Tibial nerve (tissue), 4 donors: ENCODE results near the gene DNAJA3. TPM values are rescaled to one million over a fixed set of nuclear protein-coding genes. Genes with fewer than 3 reads are reported as not detected.

Experiments
- DNase-seq, 2 donors: peaks; one replicate each; pipeline ENCODE4 v3.0.0-alpha.2; 2019; ENCODE audit warnings: low spot score in 2 of 2
- H3K27ac ChIP-seq, 4 donors: fragments of 200-600 bp; sonication (generic) in 3 of 4; one replicate each; pipeline ENCODE4 v1.5.1; 2017 to 2019; ENCODE audit warnings: mild to moderate bottlenecking in 1 of 4
- H3K27me3 ChIP-seq, 2 donors: fragments of 200-600 bp; sonication (generic) in 1 of 2; one replicate each; pipeline versions ENCODE4 v1.5.1 to v1.6.0; 2017 to 2019
- H3K36me3 ChIP-seq, 3 donors: fragments of 200-600 bp; sonication (generic); one replicate each; pipeline ENCODE4 v1.5.1; 2018 to 2019
- H3K4me1 ChIP-seq, 4 donors: fragments of 200-600 bp; sonication (generic) in 3 of 4; one replicate each; pipeline ENCODE4 v1.5.1; 2017 to 2019
- H3K4me3 ChIP-seq, 4 donors: fragments of 200-600 bp; sonication (generic) in 3 of 4; one replicate each; pipeline ENCODE4 v1.5.1; 2017 to 2019; ENCODE audit warnings: mild to moderate bottlenecking in 1 of 4, moderate library complexity in 1 of 4
- H3K9me3 ChIP-seq, 4 donors: fragments of 200-600 bp; sonication (generic) in 3 of 4; one replicate each; pipeline ENCODE4 v1.5.1; 2017 to 2019
- CTCF ChIP-seq, 5 experiments: fragments of 200-600 bp in 3 of 5; fragments of 450-650 bp in 2 of 5; sonication (generic) in 3 of 5; IDR thresholded peaks; one replicate each; pipeline ENCODE4 v1.5.1; 2016 to 2019; ENCODE audit warnings: antibody characterized with exemption in 5 of 5, mild to moderate bottlenecking in 3 of 5, moderate library complexity in 2 of 5
- EP300 ChIP-seq, 2 donors: sonication (generic); formaldehyde crosslinking; IDR thresholded peaks; one replicate each; pipeline ENCODE4 v1.6.1; 2017; ENCODE audit warnings: antibody characterized with exemption in 2 of 2, mild to moderate bottlenecking in 1 of 2
- POLR2A ChIP-seq, 2 donors: fragments of 450-650 bp; IDR thresholded peaks; one replicate each; pipeline ENCODE4 v1.6.1; 2017; ENCODE audit warnings: antibody characterized with exemption in 2 of 2, mild to moderate bottlenecking in 2 of 2, moderate library complexity in 2 of 2
- WGBS, 2 donors: methylation state at CpG; one replicate each; pipeline ENCODE4 v1.1.5; 2018; 5-methylcytosine and 5-hydroxymethylcytosine counted together
- total RNA-seq, 4 donors: library from RNA; depleted of rRNA; stranded (reverse); fragments of >200 nt; gene quantifications; one replicate each; pipeline ENCODE4 v1.1.0, GENCODE V29; 2016

Gene DNAJA3
- total RNA-seq, 4 donors from 2014 or later, result 37.6 to 53.0 (median 49.2) TPM

GRCh38 chr16:4491898-4492297 is 66.2 kb downstream of the DNAJA3 start:
- 95 to 97% methylated on average over 4 of the region's 4 CpGs for WGBS, 2 donors
- H3K9me3 ChIP-seq, result no peaks in the 10 kb centered on the region
- H3K36me3 ChIP-seq, result peaks cover 0 to 33% (median 0%) of the 10 kb centered on the region in 3 donors
- H3K27me3 ChIP-seq, result no peaks in the 10 kb centered on the region
- no peak overlapping the region for H3K4me3 ChIP-seq
- H3K27ac ChIP-seq, result no peak overlapping the region
- H3K4me1 ChIP-seq, result peaks cover 0 to 21% (median 2%) of the 10 kb centered on the region in 4 donors
- DNase-seq, result no peak
- TF ChIP-seq EP300 (IDR thresholded peaks at IDR 0.05), result no peak
- TF ChIP-seq POLR2A (IDR thresholded peaks at IDR 0.05), result no peak
- TF ChIP-seq CTCF (IDR thresholded peaks at IDR 0.05), result no peak

GRCh38 chr16:4494746-4495490 is 69.2 kb downstream of the DNAJA3 start:
- Histone ChIP-seq H3K27me3 (no peaks in the 10 kb centered on the region), H3K4me1 (peaks cover 0 to 21% (median 2%) of the 10 kb centered on the region in 4 donors), H3K27ac (no peak overlapping the region), H3K36me3 (peaks cover 0 to 28% (median 0%) of the 10 kb centered on the region in 3 donors), H3K9me3 (no peaks in the 10 kb centered on the region), H3K4me3 (no peak overlapping the region)
- no peak for DNase-seq
- WGBS, 2 donors, result 76 to 84% methylated on average over 6 of the region's 6 CpGs
- TF ChIP-seq POLR2A (IDR thresholded peaks at IDR 0.05), result no peak

GRCh38 chr16:4495766-4496165 is 70.1 kb downstream of the DNAJA3 start:
- no peak for TF ChIP-seq CTCF (IDR thresholded peaks at IDR 0.05)
- no peak for TF ChIP-seq EP300 (IDR thresholded peaks at IDR 0.05)
- no peak for TF ChIP-seq POLR2A (IDR thresholded peaks at IDR 0.05)
- no peaks in the 10 kb centered on the region for H3K9me3 ChIP-seq
- H3K4me1 ChIP-seq, result peaks cover 0 to 29% (median 9%) of the 10 kb centered on the region in 4 donors
- no peaks in the 10 kb centered on the region for H3K27me3 ChIP-seq
- H3K27ac ChIP-seq, result no peak overlapping the region
- no peak overlapping the region for H3K4me3 ChIP-seq
- WGBS, 2 donors, result 95 to 96% methylated on average over 2 of the region's 2 CpGs
- no peak for DNase-seq
- peaks cover 0 to 28% (median 0%) of the 10 kb centered on the region in 3 donors for H3K36me3 ChIP-seq

GRCh38 chr16:4496305-4496704 is 70.6 kb downstream of the DNAJA3 start:
- Histone ChIP-seq H3K4me3 (no peak overlapping the region), H3K27me3 (no peaks in the 10 kb centered on the region), H3K27ac (no peak overlapping the region), H3K9me3 (no peaks in the 10 kb centered on the region), H3K4me1 (peaks cover 0 to 35% (median 13%) of the 10 kb centered on the region in 4 donors), H3K36me3 (peaks cover 0 to 28% (median 0%) of the 10 kb centered on the region in 3 donors)
- TF ChIP-seq CTCF (IDR thresholded peaks at IDR 0.05) (no peak), POLR2A (IDR thresholded peaks at IDR 0.05) (no peak), EP300 (IDR thresholded peaks at IDR 0.05) (no peak)
- WGBS, 2 donors, result 81 to 87% methylated on average over 4 of the region's 4 CpGs
- DNase-seq, result no peak

DNA sequence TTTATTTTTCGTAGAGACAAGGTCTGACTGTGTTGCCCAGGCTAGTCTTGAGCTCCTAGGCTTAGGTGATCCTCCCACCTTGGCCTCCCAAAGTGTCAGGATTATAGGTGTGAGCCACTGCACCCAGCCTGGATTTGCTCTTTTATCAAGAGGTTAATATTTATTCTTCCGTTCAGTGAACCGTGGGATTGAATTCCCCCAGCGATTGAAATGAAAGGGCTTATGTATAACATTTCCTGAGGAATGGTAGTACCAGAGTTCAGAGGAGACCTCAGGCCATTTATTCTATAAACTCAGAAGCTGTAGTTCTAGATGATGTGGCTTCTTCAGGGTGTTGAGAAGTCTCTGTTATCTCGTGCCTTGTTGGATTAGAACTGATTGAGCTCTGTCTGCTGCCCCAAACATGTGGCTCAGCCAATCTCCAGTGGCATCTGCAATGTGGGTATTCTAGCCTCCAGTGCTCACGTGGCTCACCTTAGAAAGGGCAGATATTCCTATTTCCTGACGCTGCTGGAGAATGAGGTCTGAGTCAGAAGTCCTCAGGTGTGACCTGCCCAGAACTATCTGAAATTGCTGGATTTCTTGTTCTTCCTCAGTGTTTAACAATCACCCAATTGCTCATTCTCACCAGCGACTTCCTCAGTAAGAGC is 73.0 kb downstream of the DNAJA3 start:
- H3K4me1 ChIP-seq, result peaks cover 0 to 55% (median 17%) of the 10 kb centered on the region in 4 donors
- no peaks in the 10 kb centered on the region for H3K9me3 ChIP-seq
- no peak for TF ChIP-seq POLR2A (IDR thresholded peaks at IDR 0.05)
- no peak for TF ChIP-seq CTCF (IDR thresholded peaks at IDR 0.05)
- TF ChIP-seq EP300 (IDR thresholded peaks at IDR 0.05), result no peak
- no peak overlapping the region for H3K4me3 ChIP-seq
- no peak for DNase-seq
- no peaks in the 10 kb centered on the region for H3K27me3 ChIP-seq
- 77 to 80% methylated on average over 8 of the region's 8 CpGs for WGBS, 2 donors
- no peak overlapping the region for H3K27ac ChIP-seq
- H3K36me3 ChIP-seq, result peaks cover 0 to 16% (median 0%) of the 10 kb centered on the region in 3 donors
